Measurements from ENCODE around the gene DMGDH.

DNA sequence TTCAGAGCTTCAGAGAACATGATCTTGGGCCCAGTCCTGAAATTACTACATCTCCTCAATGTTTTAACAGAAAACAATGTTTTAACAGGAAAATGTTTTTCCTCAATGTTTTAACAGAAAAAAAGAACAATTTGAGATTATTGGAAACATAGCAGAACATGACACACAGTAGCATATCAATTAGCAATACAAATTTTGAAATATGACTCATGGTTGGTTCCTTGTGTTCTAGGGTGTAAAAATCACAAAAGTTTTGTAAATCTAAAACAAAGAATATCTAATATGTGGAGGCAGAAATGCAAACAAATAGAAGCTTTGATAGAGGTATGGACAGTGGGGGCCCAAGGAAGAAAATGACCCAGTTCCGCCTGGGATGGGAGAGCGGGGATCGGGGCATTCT is 61.6 kb downstream of the DMGDH start:
- TF ChIP-seq CTCF (IDR thresholded peaks at IDR 0.05), result no peak
- TF ChIP-seq EZH2 (IDR thresholded peaks at IDR 0.05; ENCODE audit: borderline replicate concordance, insufficient read depth, low read depth, low read length, poor library complexity, severe bottlenecking), result no peak
